ENCODE results near the gene ENOPH1.

The ENOPH1 gene

GRCh38 chr4:82428969-82429727 lies 1.2 kb upstream of the ENOPH1 start (continued):
- TF ChIP-seq ZNF138 (tag by site-specific recombination; IDR thresholded peaks at IDR 0.05; ENCODE audit: borderline replicate concordance) (no peak), ZNF211 (tag by site-specific recombination; IDR thresholded peaks at IDR 0.05; ENCODE audit: low read depth) (no peak), TSHZ1 (tag by site-specific recombination; IDR thresholded peaks at IDR 0.05; ENCODE audit: borderline replicate concordance) (no peak), ZBTB8A (tag by site-specific recombination; IDR thresholded peaks at IDR 0.05) (peak; percentile 99), KLF1 (tag by site-specific recombination; IDR thresholded peaks at IDR 0.05) (0 out of 2 replicates have a peak, but pooled peaks have one; percentile 36), ZBTB44 (tag by site-specific recombination; IDR thresholded peaks at IDR 0.05) (0 out of 2 replicates have a peak, but pooled peaks have one; percentile 5), HOXA7 (CRISPR knock-in tag; IDR thresholded peaks at IDR 0.05; ENCODE audit: borderline replicate concordance) (no peak), IKZF3 (tag by site-specific recombination; IDR thresholded peaks at IDR 0.05) (peak; percentile 83; the same call in 1 of the 2 replicates), GLIS1 (tag by site-specific recombination; IDR thresholded peaks at IDR 0.05) (peak; percentile 23; the same call in 1 of the 2 replicates), ZNF529 (tag by site-specific recombination; IDR thresholded peaks at IDR 0.05; ENCODE audit: insufficient replicate concordance) (no peak), ZNF701 (tag by site-specific recombination; IDR thresholded peaks at IDR 0.05) (no peak), ZNF280C (tag by site-specific recombination; IDR thresholded peaks at IDR 0.05) (no peak), YY2 (tag by site-specific recombination; IDR thresholded peaks at IDR 0.05) (peak; percentile 79), ZNF843 (tag by site-specific recombination; IDR thresholded peaks at IDR 0.05) (0 out of 2 replicates have a peak, but pooled peaks have one; percentile 11), ZBTB10 (tag by site-specific recombination; IDR thresholded peaks at IDR 0.05) (no peak), ZNF24 (tag by site-specific recombination; IDR thresholded peaks at IDR 0.05) (no peak), ZNF23 (tag by site-specific recombination; IDR thresholded peaks at IDR 0.05; ENCODE audit: borderline replicate concordance) (no peak), ZNF221 (tag by site-specific recombination; IDR thresholded peaks at IDR 0.05; ENCODE audit: borderline replicate concordance) (no peak), ZNF76 (tag by site-specific recombination; IDR thresholded peaks at IDR 0.05; ENCODE audit: borderline replicate concordance, low read depth) (0 out of 2 replicates have a peak, but pooled peaks have one; percentile 15), OVOL3 (tag by site-specific recombination; IDR thresholded peaks at IDR 0.05) (peak; percentile 40; the same call in 1 of the 2 replicates), ZNF501 (tag by site-specific recombination; IDR thresholded peaks at IDR 0.05) (0 out of 2 replicates have a peak, but pooled peaks have one; percentile 40)

All from HEK293 (cell line).